Mesendoderm (in vitro differentiated cells): ENCODE measurements around the gene BRSK1.

Source experiments
- DNase-seq: peaks from one replicate; pipeline ENCODE4 v3.0.0; 2013
- H2AK5ac ChIP-seq: 2 replicates; pipeline ENCODE4 v1.6.1; 2013; ENCODE audit warnings: low read length, inconsistent platforms
- H2BK120ac ChIP-seq: 2 replicates; pipeline ENCODE4 v1.6.1; 2013; ENCODE audit warnings: low read depth, mild to moderate bottlenecking, low read length, moderate library complexity, mixed read lengths
- H2BK15ac ChIP-seq: replicated peaks from 2 replicates; pipeline ENCODE4 v1.6.1; 2013; ENCODE audit warnings: low read depth, mild to moderate bottlenecking, moderate library complexity
- H2BK5ac ChIP-seq: 2 replicates; pipeline ENCODE4 v1.6.1; 2013; ENCODE audit warnings: low read length, inconsistent platforms
- H3K18ac ChIP-seq: 2 replicates; pipeline ENCODE4 v1.6.1; 2013; ENCODE audit warnings: mild to moderate bottlenecking, low read length, mixed read lengths
- H3K23ac ChIP-seq: one replicate; pipeline ENCODE4 v1.6.1; 2013; ENCODE audit warnings: low read length
- H3K27ac ChIP-seq: 2 replicates; pipeline ENCODE4 v1.5.1; 2013; ENCODE audit warnings: low read depth, mild to moderate bottlenecking, inconsistent platforms, low read length, moderate library complexity
- H3K27me3 ChIP-seq: 2 replicates; pipeline ENCODE4 v1.6.1; 2013; ENCODE audit warnings: low read length, control low read depth, mild to moderate bottlenecking, inconsistent platforms; ENCODE audit not compliant: insufficient read depth, poor library complexity
- H3K36me3 ChIP-seq: 2 replicates; pipeline ENCODE4 v1.6.1; 2013; ENCODE audit warnings: low read length, inconsistent platforms; ENCODE audit not compliant: control insufficient read depth, insufficient read depth
- H3K4ac ChIP-seq: one replicate; pipeline ENCODE4 v1.6.1; 2013; ENCODE audit warnings: low read depth, mild to moderate bottlenecking, low read length, moderate library complexity
- H3K4me1 ChIP-seq: 2 replicates; pipeline ENCODE4 v1.6.1; 2013; ENCODE audit warnings: low read depth, low read length, inconsistent platforms; ENCODE audit not compliant: control insufficient read depth
- H3K4me2 ChIP-seq: 2 replicates; pipeline ENCODE4 v1.6.1; 2013; ENCODE audit warnings: low read length
- H3K4me3 ChIP-seq: 2 replicates; pipeline ENCODE4 v1.5.1; 2013; ENCODE audit warnings: mild to moderate bottlenecking, low read length
- H3K56ac ChIP-seq: one replicate; pipeline ENCODE4 v1.6.1; 2013; ENCODE audit warnings: low read length
- H3K79me1 ChIP-seq: 2 replicates; pipeline ENCODE4 v1.6.1; 2013; ENCODE audit warnings: low read length, inconsistent platforms
- H3K79me2 ChIP-seq: 2 replicates; pipeline ENCODE4 v1.6.1; 2013; ENCODE audit warnings: mild to moderate bottlenecking, low read length; ENCODE audit not compliant: control insufficient read depth, insufficient read depth
- H3K9ac ChIP-seq: 2 replicates; pipeline ENCODE4 v1.6.1; 2013; ENCODE audit warnings: low read length, inconsistent platforms
- H4K5ac ChIP-seq: one replicate; pipeline ENCODE4 v1.6.1; 2013; ENCODE audit warnings: low read length
- H4K8ac ChIP-seq: one replicate; pipeline ENCODE4 v1.6.1; 2013; ENCODE audit warnings: low read depth, mild to moderate bottlenecking, control low read depth, low read length, moderate library complexity
- WGBS: extraction: QIAGEN DNeasy Blood & Tissue Kit; methylation state at CpG from one replicate; pipeline ENCODE4 v1.1.7; 2013; ENCODE audit warnings: low lambda C conversion rate, missing lambda C conversion rate; ENCODE audit not compliant: insufficient coverage; ENCODE audit errors: extremely low coverage; 5-methylcytosine and 5-hydroxymethylcytosine counted together

BRSK1 gene

GRCh38 chr19:55241935-55242464, 41.8 kb upstream of the BRSK1 start:
- Histone ChIP-seq H2BK5ac (no peak overlapping the region), H2BK15ac (no peak overlapping the region), H3K4me2 (no peak overlapping the region), H3K4me1 (no peaks in the 10 kb centered on the region), H3K4me3 (no peak overlapping the region), H3K18ac (no peak overlapping the region), H3K79me2 (no peaks in the 10 kb centered on the region), H3K79me1 (peaks cover 4% of the 10 kb centered on the region), H3K56ac (no peak overlapping the region), H3K9ac (no peak overlapping the region), H2BK120ac (no peak overlapping the region), H4K8ac (no peak overlapping the region), H3K36me3 (peaks cover 20% of the 10 kb centered on the region), H3K23ac (no peak overlapping the region), H3K4ac (no peak overlapping the region), H3K27me3 (no peaks in the 10 kb centered on the region), H3K27ac (no peak overlapping the region), H2AK5ac (no peak overlapping the region), H4K5ac (no peak overlapping the region)
- no peak for DNase-seq
- no CpG with 5 or more reads among the region's 16 CpGs for WGBS

GRCh38 chr19:55242517-55242916, 41.3 kb upstream of the BRSK1 start:
- Histone ChIP-seq H3K27ac (no peak overlapping the region), H3K4me2 (no peak overlapping the region), H2BK120ac (no peak overlapping the region), H3K9ac (no peak overlapping the region), H3K23ac (no peak overlapping the region), H3K27me3 (no peaks in the 10 kb centered on the region), H2BK15ac (no peak overlapping the region), H2BK5ac (no peak overlapping the region), H4K5ac (no peak overlapping the region), H3K4ac (no peak overlapping the region), H3K36me3 (peaks cover 19% of the 10 kb centered on the region), H3K18ac (no peak overlapping the region), H3K79me1 (peaks cover 6% of the 10 kb centered on the region), H3K4me1 (no peaks in the 10 kb centered on the region), H3K56ac (no peak overlapping the region), H4K8ac (no peak overlapping the region), H3K4me3 (no peak overlapping the region), H3K79me2 (no peaks in the 10 kb centered on the region), H2AK5ac (no peak overlapping the region)
- WGBS, result no CpG with 5 or more reads among the region's 7 CpGs
- no peak for DNase-seq

- H3K4me2 ChIP-seq, result no peak overlapping the region
- H3K23ac ChIP-seq, result no peak overlapping the region
- DNase-seq, result no peak
- no CpG with 5 or more reads among the region's 12 CpGs for WGBS
- no peak overlapping the region for H4K5ac ChIP-seq
- H2BK15ac ChIP-seq, result no peak overlapping the region
- H3K27ac ChIP-seq, result no peak overlapping the region
- no peaks in the 10 kb centered on the region for H3K4me1 ChIP-seq
- peaks cover 20% of the 10 kb centered on the region for H3K79me1 ChIP-seq
- H3K36me3 ChIP-seq, result peaks cover 14% of the 10 kb centered on the region
- H2BK5ac ChIP-seq, result no peak overlapping the region
- H3K9ac ChIP-seq, result no peak overlapping the region
- H3K18ac ChIP-seq, result no peak overlapping the region
- H4K8ac ChIP-seq, result no peak overlapping the region
- H3K79me2 ChIP-seq, result peaks cover 7% of the 10 kb centered on the region
- no peaks in the 10 kb centered on the region for H3K27me3 ChIP-seq
- H3K4ac ChIP-seq, result no peak overlapping the region
- H3K4me3 ChIP-seq, result no peak overlapping the region
- H2AK5ac ChIP-seq, result no peak overlapping the region
- H3K56ac ChIP-seq, result no peak overlapping the region
- H2BK120ac ChIP-seq, result no peak overlapping the region
Observed at GRCh38 chr19:55244004-55244680, 39.7 kb upstream of the BRSK1 start.

GRCh38 chr19:55245236-55245904, 38.4 kb upstream of the BRSK1 start:
- H3K79me1 ChIP-seq, result peaks cover 25% of the 10 kb centered on the region
- H3K56ac ChIP-seq, result no peak overlapping the region
- no peak overlapping the region for H3K27ac ChIP-seq
- H3K4me1 ChIP-seq, result no peaks in the 10 kb centered on the region
- H2BK15ac ChIP-seq, result no peak overlapping the region
- no peak overlapping the region for H3K9ac ChIP-seq
- no peak for DNase-seq
- H4K5ac ChIP-seq, result no peak overlapping the region
- H3K27me3 ChIP-seq, result no peaks in the 10 kb centered on the region
- no peak overlapping the region for H4K8ac ChIP-seq
- H3K23ac ChIP-seq, result no peak overlapping the region
- no peak overlapping the region for H3K4me2 ChIP-seq
- H3K79me2 ChIP-seq, result peaks cover 12% of the 10 kb centered on the region
- no CpG with 5 or more reads among the region's 23 CpGs for WGBS
- H2BK120ac ChIP-seq, result no peak overlapping the region
- H3K4ac ChIP-seq, result no peak overlapping the region
- no peak overlapping the region for H3K18ac ChIP-seq
- no peak overlapping the region for H2BK5ac ChIP-seq
- no peak overlapping the region for H2AK5ac ChIP-seq
- peaks cover 11% of the 10 kb centered on the region for H3K36me3 ChIP-seq
- H3K4me3 ChIP-seq, result no peak overlapping the region

GRCh38 chr19:55246462-55247451, 37.0 kb upstream of the BRSK1 start:
- Histone ChIP-seq H4K8ac (no peak overlapping the region), H3K23ac (no peak overlapping the region), H3K56ac (no peak overlapping the region), H3K4me1 (no peaks in the 10 kb centered on the region), H3K36me3 (peaks cover 11% of the 10 kb centered on the region), H3K27me3 (no peaks in the 10 kb centered on the region), H3K9ac (no peak overlapping the region), H3K4ac (no peak overlapping the region), H3K79me2 (peaks cover 26% of the 10 kb centered on the region), H3K27ac (no peak overlapping the region), H4K5ac (no peak overlapping the region), H3K18ac (no peak overlapping the region), H2AK5ac (no peak overlapping the region), H2BK120ac (no peak overlapping the region), H3K4me2 (no peak overlapping the region), H3K4me3 (no peak overlapping the region), H2BK15ac (no peak overlapping the region), H2BK5ac (no peak overlapping the region), H3K79me1 (peaks cover 38% of the 10 kb centered on the region)
- no peak for DNase-seq
- no CpG with 5 or more reads among the region's 40 CpGs for WGBS
